ENCODE data around the gene MATN4.
A peak's percentile ranks its signal among the peaks of the same experiment; 100 is the strongest.

The MATN4 gene

DNA sequence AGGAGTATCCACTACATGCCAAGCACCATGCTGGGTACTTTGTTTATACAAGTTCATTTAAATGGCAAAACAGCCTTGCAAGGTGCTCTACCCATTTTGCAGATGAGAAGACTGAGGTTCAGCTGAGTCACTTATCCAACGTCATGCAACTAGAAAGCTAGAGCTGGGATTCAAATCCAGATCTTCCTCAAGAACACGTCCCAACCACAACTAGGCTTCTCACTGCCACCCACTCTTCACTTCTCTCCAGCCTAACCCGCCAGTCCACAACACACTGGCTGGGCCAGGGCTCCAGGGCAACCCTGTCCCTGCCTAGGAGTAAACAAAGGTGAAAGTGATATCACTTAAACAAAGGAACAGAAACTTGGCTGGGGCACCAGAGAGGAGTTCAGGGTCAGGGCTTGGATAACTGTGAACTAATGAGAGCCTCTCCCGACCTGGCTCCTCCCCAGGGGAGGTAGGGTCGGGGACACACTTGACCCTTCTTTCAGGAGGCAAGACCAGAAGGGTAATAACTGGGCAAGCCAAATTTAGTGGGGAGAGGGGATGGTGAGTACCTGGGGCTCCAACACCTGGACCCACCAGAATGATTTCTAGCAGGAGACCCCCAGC, 32.2 kb upstream of the MATN4 start:
- ATAC-seq = no peak

DNA sequence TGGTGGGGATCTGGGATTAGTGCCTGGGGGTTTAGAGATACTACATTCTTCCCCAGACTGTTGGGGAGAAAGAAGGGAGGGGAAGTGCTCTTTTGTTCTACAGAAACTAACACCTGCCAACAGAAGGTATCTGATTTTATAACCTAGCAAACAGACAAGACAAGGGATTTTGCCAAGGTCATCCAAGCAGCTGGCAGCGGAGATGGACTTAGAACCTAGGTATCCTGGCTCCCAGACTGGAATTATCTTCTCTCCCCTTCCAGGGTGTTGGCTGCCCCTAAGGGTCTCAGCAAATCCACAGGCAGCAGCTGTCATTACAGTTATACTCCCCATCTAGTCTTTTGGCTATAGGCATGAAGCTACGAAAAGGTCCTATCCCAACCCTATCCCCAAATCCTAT, 31.7 kb upstream of the MATN4 start:
- ATAC-seq = no peak

DNA sequence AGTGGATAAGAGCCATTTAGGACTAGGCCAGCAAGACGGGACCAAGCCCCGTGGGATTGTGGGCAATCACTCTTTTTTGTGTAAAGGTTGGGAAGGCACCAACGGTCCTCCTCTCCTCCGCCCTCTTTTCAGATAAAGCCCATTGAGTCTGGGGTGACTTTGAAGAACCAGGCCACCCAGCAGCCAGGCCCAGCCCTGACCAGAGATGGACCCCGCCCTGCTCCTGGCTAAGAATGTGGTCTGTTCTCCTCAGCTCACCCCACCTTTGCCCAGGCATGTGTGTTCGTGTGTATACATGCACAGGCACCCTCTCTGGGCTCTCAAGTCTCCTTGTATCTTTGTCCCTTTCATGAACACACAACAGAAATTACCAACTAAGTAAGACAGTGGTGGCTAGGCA, 31.0 kb upstream of the MATN4 start:
- ATAC-seq = no peak

DNA sequence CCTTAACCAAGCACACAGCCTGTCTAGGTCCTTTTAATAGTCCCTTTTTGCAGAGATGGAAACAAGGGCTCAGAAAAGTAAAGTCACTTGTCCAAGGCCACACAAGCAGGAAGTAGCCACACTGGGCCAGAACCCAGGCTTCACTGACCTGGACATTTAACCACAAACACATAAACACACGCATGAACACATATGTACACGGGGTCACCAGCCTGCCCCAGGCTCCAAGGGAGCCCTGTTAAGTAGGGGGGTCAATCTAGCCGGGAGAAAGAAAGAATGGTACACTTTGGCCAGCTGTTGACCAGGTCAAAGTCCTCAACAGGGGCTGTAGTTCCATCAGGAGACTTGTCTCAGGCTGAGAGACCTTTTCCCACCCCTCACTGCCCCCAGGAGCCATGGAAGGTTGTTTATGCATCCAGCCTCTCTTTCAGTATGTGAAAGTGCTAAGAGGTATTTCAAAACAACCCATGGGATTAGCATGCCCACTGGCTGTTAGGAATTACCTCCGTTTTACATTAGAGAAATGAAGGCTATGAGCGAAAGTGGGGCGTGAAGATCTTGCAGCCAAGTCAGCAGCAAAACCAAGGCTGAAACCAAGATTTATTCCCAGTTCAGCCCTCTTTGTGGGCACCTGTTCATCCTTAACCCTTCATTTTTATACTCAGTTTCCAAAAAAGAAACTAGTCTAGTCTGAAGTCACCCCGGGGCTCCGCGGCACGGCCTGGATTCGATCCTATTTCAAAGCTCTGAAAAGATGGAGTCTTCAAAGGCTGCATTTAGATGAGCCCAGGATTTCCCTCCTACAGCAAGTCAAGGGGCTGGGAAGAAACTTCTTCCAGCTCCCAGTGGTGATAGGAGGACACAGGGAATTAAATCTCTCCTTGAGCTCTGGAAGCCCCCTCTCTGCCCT, 30.3 kb upstream of the MATN4 start:
- no peak for ATAC-seq

DNA sequence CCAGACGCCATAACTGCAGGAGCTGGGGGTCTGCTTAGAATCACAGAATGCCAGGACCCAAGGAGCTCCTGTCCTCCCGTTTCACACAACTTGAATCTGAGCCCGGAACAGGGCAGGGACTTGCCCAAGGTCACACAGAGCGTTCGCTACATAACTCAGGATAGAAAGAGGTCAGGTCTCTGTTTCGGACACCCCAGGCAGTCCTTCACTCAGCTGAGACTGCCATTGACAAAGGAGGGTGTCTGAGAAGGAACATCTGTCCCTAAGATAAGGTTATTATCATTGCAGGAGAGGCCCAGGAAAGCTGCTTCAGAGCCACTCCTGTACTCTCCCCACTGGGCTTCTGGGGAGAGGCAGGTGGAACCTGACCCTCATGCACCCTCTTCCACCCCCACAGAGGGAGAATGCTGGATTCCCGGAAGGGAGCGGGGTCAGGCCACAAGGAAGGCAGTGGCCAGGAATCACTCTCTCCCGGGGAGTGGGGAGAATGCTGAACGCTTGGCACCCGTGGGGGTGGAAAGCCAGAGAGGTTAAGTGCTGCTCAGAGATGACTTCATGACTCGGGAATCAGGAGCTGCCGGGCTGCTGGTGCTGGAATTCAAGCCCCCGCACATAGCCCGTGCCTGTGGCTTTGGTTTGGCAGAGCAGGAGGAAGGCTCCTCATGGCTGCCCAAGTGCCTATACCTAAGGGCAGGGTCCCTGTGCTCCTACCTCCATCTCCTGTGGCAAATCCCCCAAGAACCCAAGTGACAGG, 29.4 kb upstream of the MATN4 start:
- ATAC-seq = no peak

DNA sequence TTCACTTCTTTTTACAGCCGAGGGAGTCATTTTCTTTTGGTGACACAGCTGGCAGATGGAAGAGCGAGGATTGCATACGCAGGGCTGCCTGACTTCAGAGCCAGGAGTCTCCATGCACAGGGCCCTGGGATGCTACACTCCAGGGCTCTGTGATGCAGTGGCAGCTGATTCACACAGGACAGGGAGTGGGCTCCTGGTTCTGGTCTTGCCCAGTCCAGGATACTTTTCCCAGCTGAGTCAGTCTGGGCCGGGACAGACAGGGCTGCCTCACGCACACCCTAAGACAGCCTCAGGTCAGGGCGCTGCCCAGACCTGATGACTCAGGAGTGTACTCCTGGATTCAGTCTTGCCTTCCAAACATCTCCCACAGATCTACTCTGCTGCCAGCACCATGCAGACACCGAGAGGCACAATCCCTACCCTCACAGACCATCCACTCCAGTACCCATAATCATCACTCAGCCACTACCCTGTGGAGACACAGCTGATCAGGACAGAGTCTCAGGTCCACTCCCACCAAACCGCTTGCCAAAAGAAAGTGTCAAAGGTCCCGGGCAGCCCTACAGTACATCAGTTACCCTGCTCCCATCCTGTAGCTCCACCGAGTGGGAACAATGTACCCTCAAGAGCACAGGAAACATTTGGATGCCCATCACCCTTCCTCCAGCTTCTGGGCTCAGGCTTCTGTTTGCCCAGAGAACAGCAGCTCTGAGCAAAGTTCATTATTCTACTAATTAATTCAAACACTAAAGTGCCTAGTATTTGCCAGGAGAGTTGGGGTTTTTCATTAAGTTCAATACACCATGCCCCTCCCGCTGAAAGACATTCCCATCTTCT, 28.6 kb upstream of the MATN4 start:
- ATAC-seq = no peak

DNA sequence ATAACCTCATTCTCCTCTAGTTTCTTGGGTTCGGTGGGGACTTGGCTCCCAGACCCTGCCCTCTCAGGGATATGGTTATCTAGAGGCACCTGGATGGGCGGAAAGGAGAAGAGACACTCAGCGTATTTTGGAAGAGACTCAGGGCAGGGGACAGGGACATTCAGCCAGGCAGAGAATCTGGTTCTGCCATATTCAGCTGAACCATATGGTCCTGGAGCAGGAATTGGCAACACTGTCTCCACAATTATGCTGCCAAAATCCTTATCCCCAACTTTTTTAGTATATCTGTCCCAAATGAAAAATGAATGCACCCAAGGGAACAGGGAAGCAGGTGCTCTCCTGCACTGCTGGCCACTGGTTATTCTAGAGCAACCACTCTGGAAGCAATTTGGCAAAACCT, 22.4 kb upstream of the MATN4 start:
- no peak for ATAC-seq

DNA sequence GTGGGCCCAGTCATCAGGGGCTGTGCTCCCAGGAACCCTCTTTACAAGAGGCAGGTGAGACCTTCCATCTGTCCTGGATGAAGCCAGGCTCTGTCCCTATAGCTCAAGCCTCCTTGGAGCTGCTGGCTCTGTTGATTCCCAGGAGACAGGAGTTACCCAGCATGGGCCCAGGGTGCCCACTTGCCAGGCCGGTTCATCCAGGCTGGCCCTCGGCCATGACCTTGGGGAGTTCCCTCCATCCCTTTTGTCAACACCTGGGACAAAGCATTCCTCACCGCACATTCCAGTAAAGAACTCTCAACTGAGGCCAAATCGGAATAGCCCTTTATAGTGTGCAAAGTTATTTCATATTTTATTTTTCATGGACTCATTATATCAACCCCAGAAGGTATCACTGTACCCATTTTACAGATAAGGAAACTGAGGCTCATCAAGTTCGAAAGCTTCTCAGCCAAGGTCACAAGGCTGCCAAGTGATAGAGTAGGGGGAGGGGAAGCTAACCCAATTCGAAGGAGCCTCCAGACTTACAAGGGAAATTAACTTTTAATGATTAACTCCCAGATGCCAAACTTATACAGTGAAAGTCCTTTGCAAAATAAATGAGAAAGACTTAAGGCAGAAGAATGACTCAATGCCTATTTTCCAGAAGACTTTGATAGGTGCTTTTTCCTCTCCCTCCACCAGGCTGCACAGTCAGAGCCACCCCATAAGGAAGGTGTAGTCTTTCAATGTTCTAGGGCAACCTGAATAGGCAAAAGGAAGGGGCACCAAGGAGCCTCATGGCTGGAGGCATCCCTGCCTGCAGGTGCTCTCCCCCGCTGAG, 21.6 kb upstream of the MATN4 start:
- ATAC-seq = no peak

DNA sequence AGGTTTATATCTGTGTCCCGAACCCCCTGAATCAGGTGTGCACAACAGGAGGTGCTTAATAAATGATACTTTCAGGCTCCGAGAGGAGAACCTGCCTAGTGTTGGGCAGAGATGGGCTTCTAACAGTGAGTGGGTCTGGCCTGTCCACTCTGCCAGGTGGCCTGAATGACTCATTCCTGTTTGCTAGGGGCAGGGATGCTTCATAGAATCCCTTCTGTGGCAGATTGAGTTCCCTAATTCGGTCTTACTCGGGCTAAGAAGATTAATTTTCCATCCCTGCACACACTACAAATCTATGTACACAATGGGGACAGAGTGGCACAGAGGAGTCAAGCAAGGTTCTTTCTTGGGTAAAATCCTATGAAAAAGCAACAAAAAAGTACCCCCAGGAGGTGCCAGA, 20.4 kb upstream of the MATN4 start:
- ATAC-seq = no peak

DNA sequence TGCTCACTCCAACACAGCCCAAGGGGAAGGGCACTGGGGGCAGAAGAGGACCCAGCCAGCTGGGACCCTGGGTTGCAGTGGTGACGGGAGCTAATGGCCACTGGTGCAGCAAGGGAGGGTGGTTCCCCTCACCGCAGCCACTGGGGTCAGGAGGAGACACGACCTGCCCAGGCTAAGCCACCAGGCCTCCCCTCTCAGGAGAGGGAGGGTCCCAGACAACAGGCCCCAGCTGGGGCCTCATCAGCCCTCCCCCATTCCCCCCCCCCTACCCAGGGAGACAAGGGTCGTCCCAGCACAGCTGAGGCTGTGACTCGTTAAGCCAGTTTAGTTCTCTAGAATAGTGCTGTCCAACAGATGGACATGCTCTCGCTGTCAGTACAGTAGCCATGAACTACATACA, 17.3 kb upstream of the MATN4 start:
- ATAC-seq = no peak

DNA sequence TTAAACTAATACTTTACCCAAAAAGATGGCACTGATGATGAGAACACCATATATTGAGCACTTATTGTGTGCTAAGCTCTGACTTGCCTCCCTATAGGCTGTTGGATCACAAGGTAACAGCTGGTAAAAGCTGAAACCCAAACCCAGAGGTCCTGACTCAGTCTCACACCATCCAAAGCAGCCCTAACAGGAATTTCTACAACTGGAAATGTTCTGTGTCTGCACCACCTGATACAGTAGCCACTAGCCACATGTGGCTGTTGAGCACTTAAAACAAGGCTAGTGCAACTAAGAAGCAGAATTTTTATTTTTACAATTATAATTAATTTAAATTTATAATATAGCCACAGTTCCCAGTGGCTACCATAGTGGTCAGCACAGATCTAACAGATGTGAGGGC, 15.6 kb upstream of the MATN4 start:
- ATAC-seq = no peak

DNA sequence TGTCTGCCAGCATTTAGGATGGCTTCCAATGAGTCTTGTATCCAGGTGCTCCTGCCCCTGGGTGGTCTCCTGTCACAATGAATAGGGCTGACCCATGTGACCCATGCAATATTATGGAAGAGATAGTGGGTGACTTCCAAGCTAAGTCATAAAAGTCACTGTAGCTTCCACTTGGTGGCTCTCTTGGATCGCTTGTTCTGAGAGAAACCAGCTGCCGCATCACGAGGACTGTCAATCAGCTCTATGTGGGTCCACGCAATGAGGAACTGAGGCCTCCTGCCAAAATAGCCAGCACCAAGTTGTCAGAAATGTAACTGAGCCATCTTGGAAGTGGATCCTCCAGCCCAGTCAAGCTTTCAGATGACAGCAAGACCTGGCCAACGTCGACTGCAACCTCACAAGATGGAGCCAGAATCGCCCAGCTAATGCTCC, 14.9 kb upstream of the MATN4 start:
- no peak for ATAC-seq

DNA sequence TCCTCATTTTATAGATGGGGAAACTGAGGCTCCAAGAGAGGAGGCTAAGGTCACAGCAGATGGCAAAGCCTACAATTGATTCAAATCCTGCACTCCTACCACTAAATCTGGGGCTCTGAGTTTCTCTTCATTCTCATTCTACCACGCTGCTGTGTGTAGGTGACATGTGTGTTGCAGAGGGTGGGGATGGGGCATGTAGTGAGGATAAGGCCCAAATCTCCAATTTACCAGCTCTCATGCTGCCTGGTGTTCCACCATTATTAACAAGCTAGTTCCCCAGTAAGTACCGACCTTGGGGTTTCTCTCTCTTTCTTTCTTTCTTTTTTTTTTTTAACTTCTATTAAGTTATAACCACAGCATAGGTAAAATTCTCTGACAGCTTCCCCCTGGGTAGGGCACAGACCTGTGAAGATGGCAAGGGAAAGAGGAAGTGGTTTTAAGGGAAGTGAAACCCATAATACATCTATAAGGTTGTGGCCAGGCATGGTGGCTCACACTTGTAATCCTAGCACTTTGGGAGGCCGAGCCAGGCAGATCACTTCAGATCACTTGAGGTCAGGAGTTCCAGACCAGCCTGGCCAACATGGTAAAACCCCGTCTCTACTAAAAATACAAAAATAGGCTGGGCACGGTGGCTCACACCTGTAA, 13.0 kb upstream of the MATN4 start:
- ATAC-seq = peak; percentile 61 to 80

DNA sequence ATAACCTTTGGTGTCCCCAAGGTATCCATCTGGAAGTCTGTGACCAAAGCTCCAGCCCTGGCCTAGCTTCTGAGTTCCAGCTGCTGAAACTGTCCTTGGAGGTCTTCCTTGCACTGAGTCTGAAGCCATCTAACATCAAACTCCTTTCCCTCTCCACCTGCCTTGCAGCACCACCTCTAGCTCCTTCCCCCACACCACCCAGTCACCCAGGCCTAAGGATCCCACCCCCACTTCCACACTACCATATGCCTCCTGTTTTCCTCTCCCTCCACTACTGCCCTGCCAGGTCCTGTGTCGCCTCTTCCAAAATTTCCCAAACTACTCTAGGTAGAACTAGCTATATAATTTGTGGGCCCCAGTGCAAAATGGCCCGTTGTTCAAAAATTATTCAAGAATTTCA, 10.8 kb upstream of the MATN4 start:
- ATAC-seq = no peak

DNA sequence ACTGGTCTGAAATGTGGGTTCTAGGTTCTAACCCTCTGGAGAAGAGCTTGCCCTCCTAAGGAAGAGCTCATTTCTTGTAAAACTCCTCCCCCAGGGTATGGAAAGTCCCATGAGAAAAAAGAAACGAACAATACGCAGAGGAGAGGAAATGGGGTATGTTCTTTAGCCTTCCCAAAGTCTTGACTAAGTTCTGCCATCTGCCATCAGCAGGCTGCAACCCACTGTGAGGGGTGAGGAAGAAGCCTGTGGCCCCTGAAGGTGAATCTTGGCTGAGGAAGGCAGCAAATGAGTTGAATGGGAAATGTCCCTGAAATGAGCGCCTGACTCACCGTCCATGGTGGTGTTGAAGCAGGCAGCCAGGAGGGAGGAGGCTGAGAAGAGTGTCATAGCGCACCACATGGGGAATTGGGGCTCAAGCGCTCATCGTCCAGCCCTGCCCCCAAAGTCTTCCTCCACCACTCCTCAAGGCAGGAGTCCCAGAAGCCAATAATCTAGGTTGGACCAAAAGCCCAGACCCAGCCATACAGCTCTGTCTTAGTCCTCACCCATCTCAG, 10.4 kb upstream of the MATN4 start:
- no peak for ATAC-seq

DNA sequence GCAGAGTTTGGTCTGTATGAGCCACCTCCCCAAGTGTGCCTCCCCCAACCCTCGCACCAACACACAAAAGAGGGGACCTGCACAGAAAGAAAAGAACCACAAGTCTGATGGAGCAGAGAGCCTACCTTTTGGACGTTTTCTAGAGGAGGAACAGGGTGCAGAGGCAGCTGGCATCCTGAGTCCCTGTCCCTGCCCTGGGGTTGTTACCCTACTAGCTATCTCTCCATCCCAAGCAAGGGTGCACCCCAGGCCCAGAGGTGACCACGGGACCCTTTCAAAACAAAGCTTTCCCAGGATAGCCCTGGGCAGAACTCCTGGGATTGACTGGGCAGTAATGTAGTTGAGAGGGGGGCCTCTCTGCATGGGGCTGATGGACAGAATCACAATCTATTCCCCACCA, 9.7 kb upstream of the MATN4 start:
- ATAC-seq = no peak

DNA sequence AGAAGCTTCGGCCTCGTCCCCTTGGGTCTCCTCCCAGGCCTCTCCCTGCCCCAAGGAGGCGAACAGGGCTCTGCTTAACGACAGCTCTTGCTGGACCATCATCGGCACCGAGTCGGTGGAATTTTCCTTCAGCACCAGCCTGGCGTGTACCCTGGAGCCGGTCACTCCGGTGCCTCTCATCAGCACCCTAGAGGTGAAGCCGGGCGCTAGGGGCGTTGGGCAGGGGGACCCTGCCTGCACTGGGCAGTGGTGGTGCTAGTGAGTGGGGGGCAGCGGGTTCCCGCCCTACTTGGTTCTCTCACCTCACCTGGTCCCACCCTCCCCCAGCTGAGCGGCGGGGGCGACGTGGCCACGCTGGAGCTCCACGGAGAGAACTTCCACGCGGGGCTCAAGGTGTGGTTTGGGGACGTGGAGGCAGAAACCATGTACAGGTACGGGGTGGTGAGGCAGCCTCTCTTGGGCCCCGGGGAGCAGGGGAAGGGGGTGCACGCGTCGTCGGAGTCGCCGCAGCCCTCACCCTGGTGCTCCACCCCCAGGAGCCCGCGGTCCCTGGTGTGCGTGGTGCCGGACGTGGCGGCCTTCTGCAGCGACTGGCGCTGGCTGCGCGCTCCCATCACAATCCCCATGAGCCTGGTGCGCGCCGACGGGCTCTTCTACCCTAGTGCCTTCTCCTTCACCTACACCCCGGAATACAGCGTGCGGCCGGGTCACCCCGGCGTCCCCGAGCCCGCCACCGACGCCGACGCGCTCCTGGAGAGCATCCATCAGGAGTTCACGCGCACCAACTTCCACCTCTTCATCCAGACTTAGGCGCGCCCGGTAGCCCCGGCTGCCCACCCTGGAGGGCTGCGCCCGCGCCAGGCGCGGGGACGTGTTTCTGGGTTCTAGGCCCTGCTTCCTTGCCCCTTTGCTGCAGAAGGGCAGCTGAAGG, 8.3 kb upstream of the MATN4 start:
- ATAC-seq = no peak

DNA sequence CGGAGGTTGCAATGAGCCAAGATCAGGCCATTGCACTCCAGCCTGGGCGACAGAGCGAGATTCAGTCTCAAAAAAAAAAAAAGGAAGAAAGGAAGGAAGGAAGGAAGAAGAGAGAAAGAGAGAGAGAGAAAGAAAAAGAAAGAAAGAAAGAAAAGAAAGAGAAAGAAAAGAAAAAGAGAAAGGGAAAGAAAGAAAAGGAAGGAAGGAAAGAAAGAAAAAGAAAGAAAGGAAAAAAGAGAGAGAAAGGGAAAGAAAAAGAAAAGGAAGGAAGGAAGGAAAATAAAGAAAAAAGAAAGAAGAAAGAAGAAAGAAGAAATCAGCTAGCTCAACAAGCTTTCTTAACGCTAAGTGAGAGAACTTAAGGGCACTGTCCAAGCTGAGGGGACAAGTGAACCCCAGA, 7.6 kb upstream of the MATN4 start:
- no peak for ATAC-seq

DNA sequence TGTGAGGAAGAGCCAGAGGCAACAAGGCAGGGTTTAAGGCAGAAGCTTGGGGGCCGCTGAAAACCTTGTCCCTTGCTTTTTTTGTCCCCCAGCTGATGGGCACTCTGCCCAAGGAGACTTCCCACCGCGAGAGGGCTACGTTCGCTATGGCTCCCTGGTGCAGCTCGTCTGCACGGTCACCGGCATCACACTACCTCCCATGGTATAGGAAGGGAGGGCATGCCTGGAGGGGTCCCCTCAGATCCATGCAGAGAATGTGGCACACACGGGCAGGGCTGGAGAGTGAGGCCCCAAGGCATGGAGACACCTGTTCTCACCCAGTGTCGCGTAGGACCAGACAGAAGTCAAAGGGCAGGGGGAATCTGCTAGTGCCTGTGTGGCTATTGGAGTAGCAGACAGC, 5.8 kb upstream of the MATN4 start:
- ATAC-seq = no peak

Data from activated CD4-positive, CD25-positive, alpha-beta regulatory T cell treated with anti-CD3 and anti-CD28 coated beads, Interleukin-2, amount 50 U/mL, for 24 hours (primary cell).